ENCODE measurements around the gene FNTB. TPM values are rescaled to one million over a fixed set of nuclear protein-coding genes. Genes with fewer than 3 reads are reported as not detected.

The FNTB gene
- total and polyA plus RNA-seq, 2 experiments from 2014 or later = 8.6 to 12.5 TPM

DNA sequence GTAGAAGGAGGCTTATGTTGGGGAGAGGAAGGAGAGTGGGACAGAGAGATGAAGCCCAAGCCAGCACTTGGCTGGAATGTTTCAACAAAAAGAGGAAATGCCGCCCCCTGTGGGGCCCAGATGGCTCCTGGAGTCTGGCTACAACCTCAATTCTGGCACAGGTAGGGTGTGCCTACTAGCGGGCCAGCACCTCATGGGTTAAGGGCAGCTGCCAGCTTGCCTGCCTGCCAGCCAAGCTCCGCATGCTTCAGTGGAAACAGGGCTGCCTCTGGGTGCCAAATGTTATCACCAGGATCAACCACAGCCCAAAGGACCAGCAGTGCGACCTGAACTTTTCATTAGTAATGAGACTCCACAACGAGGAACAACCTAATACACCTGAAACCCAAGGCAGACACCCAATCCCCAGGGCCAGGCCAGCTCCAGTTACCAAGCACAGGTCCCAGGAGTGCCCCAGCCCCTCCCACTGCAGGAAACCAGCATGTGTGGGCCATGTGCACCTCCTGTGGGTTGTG lies 25.9 kb upstream of the FNTB start:
- Mint-ChIP-seq H3K4me3 (no peak overlapping the region), H3K27me3 (ENCODE audit: insufficient read depth, low read depth, poor library complexity) (peaks cover 3% of the 10 kb centered on the region), H3K4me1 (peaks cover 39% of the 10 kb centered on the region), H3K27ac (no peak overlapping the region; the same call in 1 of the 2 replicates), H3K36me3 (ENCODE audit: low read depth) (peaks cover 13% of the 10 kb centered on the region), H3K9me3 (no peaks in the 10 kb centered on the region)
- Histone ChIP-seq H3K4me2 (peak overlapping the region; percentile 66; the same call in 1 of the 2 replicates), H3K4me1 (ENCODE audit: insufficient read depth) (peaks cover 20% of the 10 kb centered on the region), H3K9me2 (ENCODE audit: insufficient read depth) (no peaks in the 10 kb centered on the region), H3K27me3 (ENCODE audit: insufficient read depth) (no peaks in the 10 kb centered on the region), H3K4me3 (no peak overlapping the region), H3K27ac (ENCODE audit: low read depth) (peak overlapping the region; percentile 50), H4K20me1 (replicated peaks; ENCODE audit: insufficient read depth) (no peaks in the 10 kb centered on the region; the same call in none of the 2 replicates), H3K79me2 (replicated peaks; ENCODE audit: insufficient read depth) (peaks cover 34% of the 10 kb centered on the region), H3F3A (replicated peaks; ENCODE audit: low read depth) (peaks cover 10% of the 10 kb centered on the region), H3K36me3 (ENCODE audit: insufficient read depth) (peaks cover 3% of the 10 kb centered on the region; the same call in 1 of the 2 replicates), H2AFZ (no peak overlapping the region)
- ATAC-seq = peak; percentile 79
- DNase-seq (ENCODE audit: low spot score) = peak; percentile 89
- TF ChIP-seq, protein P1, sequence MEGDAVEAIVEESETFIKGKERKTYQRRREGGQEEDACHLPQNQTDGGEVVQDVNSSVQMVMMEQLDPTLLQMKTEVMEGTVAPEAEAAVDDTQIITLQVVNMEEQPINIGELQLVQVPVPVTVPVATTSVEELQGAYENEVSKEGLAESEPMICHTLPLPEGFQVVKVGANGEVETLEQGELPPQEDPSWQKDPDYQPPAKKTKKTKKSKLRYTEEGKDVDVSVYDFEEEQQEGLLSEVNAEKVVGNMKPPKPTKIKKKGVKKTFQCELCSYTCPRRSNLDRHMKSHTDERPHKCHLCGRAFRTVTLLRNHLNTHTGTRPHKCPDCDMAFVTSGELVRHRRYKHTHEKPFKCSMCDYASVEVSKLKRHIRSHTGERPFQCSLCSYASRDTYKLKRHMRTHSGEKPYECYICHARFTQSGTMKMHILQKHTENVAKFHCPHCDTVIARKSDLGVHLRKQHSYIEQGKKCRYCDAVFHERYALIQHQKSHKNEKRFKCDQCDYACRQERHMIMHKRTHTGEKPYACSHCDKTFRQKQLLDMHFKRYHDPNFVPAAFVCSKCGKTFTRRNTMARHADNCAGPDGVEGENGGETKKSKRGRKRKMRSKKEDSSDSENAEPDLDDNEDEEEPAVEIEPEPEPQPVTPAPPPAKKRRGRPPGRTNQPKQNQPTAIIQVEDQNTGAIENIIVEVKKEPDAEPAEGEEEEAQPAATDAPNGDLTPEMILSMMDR (conservative IDR thresholded peaks at IDR 0.05; ENCODE audit: low read depth in 2 of 2) = peak; percentile 61 to 65
- TF ChIP-seq NANOG (IDR thresholded peaks at IDR 0.05; ENCODE audit: borderline replicate concordance) (no peak), EZH2phosphoT487 (IDR thresholded peaks at IDR 0.05; ENCODE audit: unreplicated experiment) (no peak), EZH2 (IDR thresholded peaks at IDR 0.05; ENCODE audit: low read depth, unreplicated experiment) (no peak), CREB1 (CRISPR knock-in tag; IDR thresholded peaks at IDR 0.05; ENCODE audit: low read depth) (no peak)
- TF ChIP-seq, protein P2, sequence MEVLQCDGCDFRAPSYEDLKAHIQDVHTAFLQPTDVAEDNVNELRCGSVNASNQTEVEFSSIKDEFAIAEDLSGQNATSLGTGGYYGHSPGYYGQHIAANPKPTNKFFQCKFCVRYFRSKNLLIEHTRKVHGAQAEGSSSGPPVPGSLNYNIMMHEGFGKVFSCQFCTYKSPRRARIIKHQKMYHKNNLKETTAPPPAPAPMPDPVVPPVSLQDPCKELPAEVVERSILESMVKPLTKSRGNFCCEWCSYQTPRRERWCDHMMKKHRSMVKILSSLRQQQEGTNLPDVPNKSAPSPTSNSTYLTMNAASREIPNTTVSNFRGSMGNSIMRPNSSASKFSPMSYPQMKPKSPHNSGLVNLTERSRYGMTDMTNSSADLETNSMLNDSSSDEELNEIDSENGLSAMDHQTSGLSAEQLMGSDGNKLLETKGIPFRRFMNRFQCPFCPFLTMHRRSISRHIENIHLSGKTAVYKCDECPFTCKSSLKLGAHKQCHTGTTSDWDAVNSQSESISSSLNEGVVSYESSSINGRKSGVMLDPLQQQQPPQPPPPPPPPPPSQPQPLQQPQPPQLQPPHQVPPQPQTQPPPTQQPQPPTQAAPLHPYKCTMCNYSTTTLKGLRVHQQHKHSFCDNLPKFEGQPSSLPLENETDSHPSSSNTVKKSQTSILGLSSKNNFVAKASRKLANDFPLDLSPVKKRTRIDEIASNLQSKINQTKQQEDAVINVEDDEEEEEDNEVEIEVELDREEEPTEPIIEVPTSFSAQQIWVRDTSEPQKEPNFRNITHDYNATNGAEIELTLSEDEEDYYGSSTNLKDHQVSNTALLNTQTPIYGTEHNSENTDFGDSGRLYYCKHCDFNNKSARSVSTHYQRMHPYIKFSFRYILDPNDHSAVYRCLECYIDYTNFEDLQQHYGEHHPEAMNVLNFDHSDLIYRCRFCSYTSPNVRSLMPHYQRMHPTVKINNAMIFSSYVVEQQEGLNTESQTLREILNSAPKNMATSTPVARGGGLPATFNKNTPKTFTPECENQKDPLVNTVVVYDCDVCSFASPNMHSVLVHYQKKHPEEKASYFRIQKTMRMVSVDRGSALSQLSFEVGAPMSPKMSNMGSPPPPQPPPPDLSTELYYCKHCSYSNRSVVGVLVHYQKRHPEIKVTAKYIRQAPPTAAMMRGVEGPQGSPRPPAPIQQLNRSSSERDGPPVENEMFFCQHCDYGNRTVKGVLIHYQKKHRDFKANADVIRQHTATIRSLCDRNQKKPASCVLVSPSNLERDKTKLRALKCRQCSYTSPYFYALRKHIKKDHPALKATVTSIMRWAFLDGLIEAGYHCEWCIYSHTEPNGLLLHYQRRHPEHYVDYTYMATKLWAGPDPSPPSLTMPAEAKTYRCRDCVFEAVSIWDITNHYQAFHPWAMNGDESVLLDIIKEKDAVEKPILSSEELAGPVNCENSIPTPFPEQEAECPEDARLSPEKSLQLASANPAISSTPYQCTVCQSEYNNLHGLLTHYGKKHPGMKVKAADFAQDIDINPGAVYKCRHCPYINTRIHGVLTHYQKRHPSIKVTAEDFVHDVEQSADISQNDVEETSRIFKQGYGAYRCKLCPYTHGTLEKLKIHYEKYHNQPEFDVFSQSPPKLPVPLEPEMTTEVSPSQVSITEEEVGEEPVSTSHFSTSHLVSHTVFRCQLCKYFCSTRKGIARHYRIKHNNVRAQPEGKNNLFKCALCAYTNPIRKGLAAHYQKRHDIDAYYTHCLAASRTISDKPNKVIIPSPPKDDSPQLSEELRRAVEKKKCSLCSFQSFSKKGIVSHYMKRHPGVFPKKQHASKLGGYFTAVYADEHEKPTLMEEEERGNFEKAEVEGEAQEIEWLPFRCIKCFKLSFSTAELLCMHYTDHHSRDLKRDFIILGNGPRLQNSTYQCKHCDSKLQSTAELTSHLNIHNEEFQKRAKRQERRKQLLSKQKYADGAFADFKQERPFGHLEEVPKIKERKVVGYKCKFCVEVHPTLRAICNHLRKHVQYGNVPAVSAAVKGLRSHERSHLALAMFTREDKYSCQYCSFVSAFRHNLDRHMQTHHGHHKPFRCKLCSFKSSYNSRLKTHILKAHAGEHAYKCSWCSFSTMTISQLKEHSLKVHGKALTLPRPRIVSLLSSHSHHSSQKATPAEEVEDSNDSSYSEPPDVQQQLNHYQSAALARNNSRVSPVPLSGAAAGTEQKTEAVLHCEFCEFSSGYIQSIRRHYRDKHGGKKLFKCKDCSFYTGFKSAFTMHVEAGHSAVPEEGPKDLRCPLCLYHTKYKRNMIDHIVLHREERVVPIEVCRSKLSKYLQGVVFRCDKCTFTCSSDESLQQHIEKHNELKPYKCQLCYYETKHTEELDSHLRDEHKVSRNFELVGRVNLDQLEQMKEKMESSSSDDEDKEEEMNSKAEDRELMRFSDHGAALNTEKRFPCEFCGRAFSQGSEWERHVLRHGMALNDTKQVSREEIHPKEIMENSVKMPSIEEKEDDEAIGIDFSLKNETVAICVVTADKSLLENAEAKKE (CRISPR knock-in tag; IDR thresholded peaks at IDR 0.05) = peak; percentile 53; the same call in 1 of the 2 replicates

Measured in GM23338 (cell line).